Occipital lobe (tissue), 2 donors: Measurements from ENCODE around the gene OR52K2. TPM values are rescaled to one million over a fixed set of nuclear protein-coding genes. Genes with fewer than 3 reads are reported as not detected.
"Not testable (repeated sequence)": the region's sequence is repeated elsewhere in the genome, so short reads cannot be mapped to it uniquely, and the experiment has no call there.

Experiments
- DNase-seq: peaks from one replicate; lab custom pipeline; 2025; lab: John Stamatoyannopoulos, UW
- total RNA-seq: library from RNA; depleted of rRNA; stranded (reverse); fragments of >200 nt; gene quantifications from one replicate; pipeline ENCODE4 v1.2.3, GENCODE V29; 2014

Gene OR52K2
- total RNA-seq: not detected

GRCh38 chr11:4448995-4449394 lies at the start of gene OR52K2:
Gene OR52K2 (plus strand): TSS chr11:4449295. CDS start chr11:4449340, 45 bp downstream.
- DNase-seq: no peak

GRCh38 chr11:4406206-4406605 lies 42.9 kb upstream of the OR52K2 start:
- DNase-seq: not testable (repeated sequence)

GRCh38 chr11:4416306-4416705 lies 32.8 kb upstream of the OR52K2 start:
- DNase-seq: no peak

- no peak for DNase-seq
Observed at GRCh38 chr11:4416816-4417215, 32.3 kb upstream of the OR52K2 start.

- DNase-seq: no peak
Observed at GRCh38 chr11:4418403-4418802, 30.7 kb upstream of the OR52K2 start.

- DNase-seq: no peak
Observed at GRCh38 chr11:4430051-4430450, 19.0 kb upstream of the OR52K2 start.

- DNase-seq: no peak
Observed at GRCh38 chr11:4433856-4434255, 15.2 kb upstream of the OR52K2 start.

- no peak for DNase-seq
Observed at GRCh38 chr11:4436411-4436810, 12.7 kb upstream of the OR52K2 start.

- no peak for DNase-seq
Observed at GRCh38 chr11:4441515-4441914, 7.6 kb upstream of the OR52K2 start.

- DNase-seq: no peak
Observed at GRCh38 chr11:4443232-4443891, 5.7 kb upstream of the OR52K2 start.

GRCh38 chr11:4453118-4453517 lies 4.0 kb downstream of the OR52K2 start:
- no peak for DNase-seq

GRCh38 chr11:4454021-4454420 lies 4.9 kb downstream of the OR52K2 start:
- no peak for DNase-seq

- DNase-seq: no peak
Observed at GRCh38 chr11:4455419-4455818, 6.3 kb downstream of the OR52K2 start.

- DNase-seq: no peak
Observed at GRCh38 chr11:4459500-4459899, 10.4 kb downstream of the OR52K2 start.

- no peak for DNase-seq
Observed at GRCh38 chr11:4460151-4460550, 11.1 kb downstream of the OR52K2 start.

GRCh38 chr11:4464216-4465159 lies 15.4 kb downstream of the OR52K2 start:
- no peak for DNase-seq

- no peak for DNase-seq
Observed at GRCh38 chr11:4465407-4465806, 16.3 kb downstream of the OR52K2 start.

GRCh38 chr11:4466131-4466870 lies 17.2 kb downstream of the OR52K2 start:
- DNase-seq: no peak

GRCh38 chr11:4466871-4467442 lies 17.9 kb downstream of the OR52K2 start:
- DNase-seq: no peak

GRCh38 chr11:4467811-4468606 lies 18.9 kb downstream of the OR52K2 start:
- no peak for DNase-seq

GRCh38 chr11:4479644-4480043 lies 30.5 kb downstream of the OR52K2 start:
- no peak for DNase-seq
